Activated naive CD8-positive, alpha-beta T cell treated with anti-CD3 and anti-CD28 coated beads, Interleukin-2, amount 50 U/mL, for 24 hours (primary cell): Measurements from ENCODE around the gene FAS.

Experiments used
- ATAC-seq: fragments of 150-1000 bp; cut with Tn5 transposase; one replicate; pipeline ENCODE4 v1.10.0; 2021
- DNase-seq: peaks from one replicate; pipeline ENCODE4 v3.0.0; 2021
- H3K27ac Mint-ChIP-seq: one replicate; pipeline ENCODE4 v1.8.0; 2021; ENCODE audit warnings: mild to moderate bottlenecking, mixed read lengths
- H3K27me3 Mint-ChIP-seq: one replicate; pipeline ENCODE4 v1.8.0; 2021; ENCODE audit warnings: mixed read lengths
- H3K36me3 Mint-ChIP-seq: one replicate; pipeline ENCODE4 v1.8.0; 2021; ENCODE audit warnings: low read depth, mixed read lengths
- H3K4me1 Mint-ChIP-seq: one replicate; pipeline ENCODE4 v1.8.0; 2021; ENCODE audit warnings: mixed read lengths
- H3K4me3 Mint-ChIP-seq: one replicate; pipeline ENCODE4 v1.8.0; 2021; ENCODE audit warnings: mild to moderate bottlenecking, moderate library complexity, mixed read lengths
- H3K9me3 Mint-ChIP-seq: one replicate; pipeline ENCODE4 v1.8.0; 2021; ENCODE audit warnings: mixed read lengths

Gene FAS

DNA sequence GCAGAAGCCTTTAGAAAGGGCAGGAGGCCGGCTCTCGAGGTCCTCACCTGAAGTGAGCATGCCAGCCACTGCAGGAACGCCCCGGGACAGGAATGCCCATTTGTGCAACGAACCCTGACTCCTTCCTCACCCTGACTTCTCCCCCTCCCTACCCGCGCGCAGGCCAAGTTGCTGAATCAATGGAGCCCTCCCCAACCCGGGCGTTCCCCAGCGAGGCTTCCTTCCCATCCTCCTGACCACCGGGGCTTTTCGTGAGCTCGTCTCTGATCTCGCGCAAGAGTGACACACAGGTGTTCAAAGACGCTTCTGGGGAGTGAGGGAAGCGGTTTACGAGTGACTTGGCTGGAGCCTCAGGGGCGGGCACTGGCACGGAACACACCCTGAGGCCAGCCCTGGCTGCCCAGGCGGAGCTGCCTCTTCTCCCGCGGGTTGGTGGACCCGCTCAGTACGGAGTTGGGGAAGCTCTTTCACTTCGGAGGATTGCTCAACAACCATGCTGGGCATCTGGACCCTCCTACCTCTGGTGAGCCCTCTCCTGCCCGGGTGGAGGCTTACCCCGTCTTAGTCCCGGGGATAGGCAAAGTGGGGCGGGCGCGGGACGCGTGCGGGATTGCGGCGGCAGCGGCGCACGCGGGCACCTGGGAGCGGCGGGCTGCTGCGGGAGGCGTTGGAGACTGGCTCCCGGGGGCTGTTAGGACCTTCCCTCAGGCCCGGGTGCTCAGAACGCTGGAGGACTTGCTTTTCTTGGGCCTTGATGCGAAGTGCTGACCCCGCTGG lies at the start of gene FAS:
TSS of gene FAS (plus strand) at position 415 of the 777 bp plus-strand sequence. CDS start at position 494, 79 bp downstream.
- Mint-ChIP-seq H3K4me1 (peaks cover 64% of the 10 kb centered on the region), H3K9me3 (peaks cover 4% of the 10 kb centered on the region)

DNA sequence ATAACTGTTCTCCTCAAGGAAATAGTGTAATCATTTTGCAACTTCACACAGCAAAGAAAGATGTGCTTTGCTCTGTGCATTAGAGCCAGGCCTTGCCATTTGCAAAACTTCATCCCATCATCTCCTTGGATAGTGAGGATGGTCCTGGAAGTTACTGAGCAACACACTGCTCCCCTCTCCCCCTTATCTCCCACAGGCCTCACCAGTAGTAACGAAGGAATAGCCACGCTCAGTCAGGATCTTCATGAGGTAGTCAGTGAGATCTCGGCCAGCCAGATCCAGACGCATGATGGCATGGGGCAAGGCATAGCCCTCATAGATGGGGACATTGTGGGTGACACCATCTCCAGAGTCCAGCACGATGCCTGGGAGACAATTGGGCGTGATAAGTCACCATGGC lies 49.6 kb upstream of the FAS start:
- Mint-ChIP-seq H3K4me1 (peaks cover 12% of the 10 kb centered on the region), H3K36me3 (no peaks in the 10 kb centered on the region), H3K4me3 (no peak overlapping the region), H3K27me3 (no peaks in the 10 kb centered on the region), H3K9me3 (no peaks in the 10 kb centered on the region), H3K27ac (no peak overlapping the region)
- DNase-seq (no peak), ATAC-seq (no peak)

More for the DNA sequence above, at the start of gene FAS:
- H3K27me3 Mint-ChIP-seq: no peaks in the 10 kb centered on the region
- H3K4me3 Mint-ChIP-seq: peak within 1 kb of the TSS; percentile 86
- DNase-seq (peak; percentile 79), ATAC-seq (peak; percentile 85)
- H3K36me3 Mint-ChIP-seq: peaks cover 1% of the 10 kb centered on the region
- H3K27ac Mint-ChIP-seq: peak within 1 kb of the TSS; percentile 85

DNA sequence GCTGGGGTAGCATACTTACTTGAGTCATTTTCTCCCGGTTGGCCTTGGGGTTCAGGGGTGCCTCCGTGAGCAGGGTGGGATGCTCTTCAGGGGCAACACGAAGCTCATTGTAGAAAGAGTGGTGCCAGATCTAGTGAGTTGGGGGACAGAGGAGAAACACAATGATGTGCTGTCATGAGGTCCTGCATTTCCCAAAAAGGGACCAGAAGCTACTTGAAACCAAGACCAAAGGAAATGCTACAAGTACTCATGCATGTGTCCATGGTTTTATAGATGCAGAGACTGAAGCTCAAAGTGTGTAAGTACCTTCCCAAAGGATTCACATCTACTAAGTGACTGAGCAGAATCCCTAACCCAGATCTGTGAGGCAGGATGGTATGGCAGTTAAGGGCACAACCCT lies 46.8 kb upstream of the FAS start:
- ATAC-seq (no peak), DNase-seq (no peak)
- Mint-ChIP-seq H3K27me3 (no peaks in the 10 kb centered on the region), H3K4me3 (no peak overlapping the region), H3K9me3 (no peaks in the 10 kb centered on the region), H3K4me1 (peaks cover 17% of the 10 kb centered on the region), H3K36me3 (no peaks in the 10 kb centered on the region), H3K27ac (no peak overlapping the region)

DNA sequence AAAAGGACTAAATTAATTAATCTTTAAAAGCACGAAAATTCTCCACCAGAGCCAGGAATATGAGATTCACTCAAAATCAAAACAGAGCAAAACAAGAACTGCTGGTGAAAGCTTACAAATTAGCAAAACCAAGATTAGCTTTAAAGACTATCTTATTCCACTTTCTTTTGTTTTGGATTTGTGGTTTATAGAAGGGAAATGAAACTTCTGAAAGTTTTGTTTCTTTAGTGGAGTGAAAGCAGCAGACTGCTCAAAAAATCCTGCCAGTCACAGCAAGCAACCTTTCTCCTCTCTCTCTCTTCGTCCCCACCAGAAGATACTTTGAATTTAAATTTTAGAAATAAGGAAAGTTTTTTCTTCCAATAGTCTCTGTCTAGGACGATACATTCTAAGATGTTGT lies 45.8 kb upstream of the FAS start:
- ATAC-seq (no peak), DNase-seq (no peak)

DNA sequence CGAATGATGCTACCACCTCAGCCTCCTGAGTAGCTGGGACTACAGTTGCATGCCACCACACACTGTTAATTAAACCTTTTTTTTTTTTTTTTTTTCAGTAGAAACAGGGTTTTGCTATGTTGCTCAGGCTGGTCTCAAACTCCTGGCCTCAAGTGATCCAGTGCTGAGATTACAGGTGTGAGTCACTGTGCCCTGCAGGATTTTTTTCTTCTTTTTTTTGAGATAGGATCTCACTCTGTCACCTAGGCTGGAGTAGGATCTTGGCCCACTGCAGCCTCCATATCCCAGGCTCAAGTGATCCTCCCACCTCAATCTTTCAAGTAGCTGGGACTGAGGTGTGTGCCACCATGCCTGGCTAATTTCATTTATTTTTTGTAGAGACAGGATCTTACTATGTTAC lies 44.4 kb upstream of the FAS start:
- Mint-ChIP-seq H3K36me3 (peaks cover 2% of the 10 kb centered on the region), H3K27ac (no peak overlapping the region), H3K4me3 (no peak overlapping the region), H3K9me3 (no peaks in the 10 kb centered on the region), H3K27me3 (no peaks in the 10 kb centered on the region), H3K4me1 (peaks cover 17% of the 10 kb centered on the region)
- DNase-seq: no peak
- no peak for ATAC-seq

More for the DNA sequence above, 45.8 kb upstream of the FAS start:
- H3K4me3 Mint-ChIP-seq: no peak overlapping the region
- H3K4me1 Mint-ChIP-seq: peaks cover 17% of the 10 kb centered on the region
- no peaks in the 10 kb centered on the region for H3K27me3 Mint-ChIP-seq
- no peak overlapping the region for H3K27ac Mint-ChIP-seq
- no peaks in the 10 kb centered on the region for H3K9me3 Mint-ChIP-seq
- no peaks in the 10 kb centered on the region for H3K36me3 Mint-ChIP-seq

DNA sequence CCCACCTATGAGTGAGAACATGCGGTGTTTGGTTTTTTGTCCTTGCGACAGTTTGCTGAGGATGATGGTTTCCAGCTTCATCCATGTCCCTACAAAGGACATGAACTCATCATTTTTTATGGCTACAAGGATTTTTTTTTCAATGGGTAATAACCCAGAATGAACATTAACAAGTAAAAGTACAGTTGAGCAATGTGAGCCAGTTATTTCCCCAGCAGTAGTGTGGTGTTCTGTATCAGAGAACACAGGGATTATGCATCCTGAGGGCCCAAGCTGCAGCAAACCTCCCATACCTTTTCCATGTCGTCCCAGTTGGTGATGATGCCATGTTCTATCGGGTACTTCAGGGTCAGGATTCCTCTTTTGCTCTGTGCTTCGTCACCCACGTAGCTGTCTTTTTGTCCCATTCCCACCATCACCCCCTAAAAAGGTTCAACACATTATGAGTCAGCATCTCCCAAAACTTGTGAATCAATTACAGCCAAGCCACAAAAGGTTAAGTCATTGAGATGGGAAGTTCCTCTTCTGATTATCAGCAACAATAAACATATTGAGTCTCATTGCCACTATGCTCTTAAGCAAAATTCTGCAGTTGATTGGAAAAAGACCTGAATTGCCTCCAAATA lies 43.5 kb upstream of the FAS start:
- no peak for ATAC-seq
- H3K36me3 Mint-ChIP-seq: peaks cover 2% of the 10 kb centered on the region
- DNase-seq: no peak
- H3K9me3 Mint-ChIP-seq: no peaks in the 10 kb centered on the region
- peaks cover 17% of the 10 kb centered on the region for H3K4me1 Mint-ChIP-seq
- H3K27me3 Mint-ChIP-seq: no peaks in the 10 kb centered on the region
- H3K4me3 Mint-ChIP-seq: no peak overlapping the region
- no peak overlapping the region for H3K27ac Mint-ChIP-seq

DNA sequence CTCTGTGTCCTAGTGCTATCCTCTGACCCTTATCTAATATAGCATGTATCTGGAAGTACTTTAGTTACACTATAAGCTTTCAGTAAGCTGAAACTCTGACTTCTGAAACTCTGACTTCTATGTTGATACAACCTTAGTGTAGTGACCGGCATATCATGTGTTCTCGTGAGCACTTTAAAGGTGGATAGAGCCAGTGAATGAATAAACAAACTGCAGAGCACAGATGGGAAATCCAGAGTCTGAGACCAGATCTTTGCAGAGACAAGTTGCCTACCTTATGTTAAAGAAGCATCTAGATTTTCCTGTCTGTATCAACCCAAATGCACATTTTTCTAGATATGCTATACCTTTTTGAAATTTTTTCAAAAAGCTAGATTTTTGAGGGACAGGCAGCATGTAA lies 41.5 kb upstream of the FAS start:
- Mint-ChIP-seq H3K4me1 (peaks cover 17% of the 10 kb centered on the region), H3K27ac (no peak overlapping the region), H3K36me3 (peaks cover 2% of the 10 kb centered on the region), H3K4me3 (no peak overlapping the region), H3K9me3 (no peaks in the 10 kb centered on the region), H3K27me3 (no peaks in the 10 kb centered on the region)
- DNase-seq (no peak), ATAC-seq (no peak)

DNA sequence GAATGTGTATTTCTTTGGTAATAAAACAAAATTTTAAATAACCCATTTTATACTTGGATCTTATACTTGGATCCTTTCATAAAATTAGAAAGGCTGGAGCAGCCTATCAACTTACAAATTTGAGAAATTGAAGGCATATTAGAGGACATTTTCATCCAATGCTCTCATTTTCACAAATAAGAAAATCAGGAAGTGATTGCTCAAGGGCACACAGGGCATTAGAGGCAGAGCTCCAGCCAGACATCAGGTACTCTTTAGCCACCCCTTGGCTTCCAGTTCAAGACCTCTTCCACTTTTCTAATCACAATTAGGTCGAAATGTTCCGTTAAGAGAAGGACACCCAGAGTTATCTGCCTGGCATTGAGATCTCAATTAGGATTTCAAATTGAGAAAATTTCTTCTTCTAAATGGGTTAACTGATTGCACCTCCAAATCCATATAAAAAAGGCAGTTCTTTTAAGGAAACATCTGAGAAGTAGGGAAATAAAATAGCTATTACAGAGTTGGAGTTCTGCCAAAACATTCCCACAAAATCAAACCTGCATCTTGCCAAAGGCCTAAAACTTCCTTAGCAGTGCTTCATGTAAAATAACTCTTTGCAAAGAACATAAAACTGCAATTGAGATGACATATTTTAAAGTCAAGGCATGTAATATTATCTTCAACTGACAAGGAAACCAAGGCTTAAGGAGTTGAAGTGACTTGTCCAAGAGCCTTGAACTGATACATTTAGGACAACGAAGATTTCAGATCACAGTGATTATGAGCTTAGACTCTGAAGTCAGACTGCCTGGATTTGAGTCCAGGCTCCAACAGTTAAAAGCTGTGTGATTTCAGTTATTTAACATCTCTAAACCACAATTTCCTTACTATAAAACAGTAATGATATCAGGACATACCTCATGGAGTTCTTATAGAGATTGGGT lies 40.4 kb upstream of the FAS start:
- peaks cover 10% of the 10 kb centered on the region for H3K4me1 Mint-ChIP-seq
- no peaks in the 10 kb centered on the region for H3K27me3 Mint-ChIP-seq
- H3K9me3 Mint-ChIP-seq: no peaks in the 10 kb centered on the region
- ATAC-seq (no peak), DNase-seq (no peak)
- H3K27ac Mint-ChIP-seq: no peak overlapping the region
- peaks cover 2% of the 10 kb centered on the region for H3K36me3 Mint-ChIP-seq
- no peak overlapping the region for H3K4me3 Mint-ChIP-seq

DNA sequence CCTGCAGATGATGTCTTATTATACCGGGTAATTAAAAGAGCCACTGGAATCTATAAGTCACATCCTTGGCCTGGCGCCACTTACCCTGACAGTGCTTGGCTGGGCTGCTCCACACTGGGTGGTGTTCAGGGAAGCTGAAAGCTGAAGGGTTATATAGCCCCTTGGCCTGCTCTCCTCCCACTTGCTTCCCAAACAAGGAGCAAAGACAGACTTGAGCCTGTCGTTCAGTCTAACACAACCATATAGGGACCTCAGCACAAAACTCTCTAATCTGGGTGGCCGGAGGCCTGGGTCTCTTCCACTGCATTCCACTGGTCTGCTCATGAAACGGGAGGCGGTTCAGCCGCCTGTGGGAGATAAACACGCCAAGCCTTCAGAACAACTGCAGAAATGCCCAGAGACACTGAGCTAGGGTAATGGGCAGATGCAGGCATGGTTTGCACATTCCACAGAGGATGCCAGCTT lies 37.9 kb upstream of the FAS start, which contains the start of gene ACTA2:
TSS of gene ACTA2 (minus strand) at position 127 of the 465 bp plus-strand sequence. CDS start 3,843 bp downstream, outside the sequence.
- Mint-ChIP-seq H3K36me3 (peaks cover 2% of the 10 kb centered on the region), H3K27ac (no peak within 1 kb of the TSS), H3K9me3 (no peaks in the 10 kb centered on the region), H3K4me3 (no peak within 1 kb of the TSS), H3K27me3 (no peaks in the 10 kb centered on the region), H3K4me1 (no peaks in the 10 kb centered on the region)
- DNase-seq (no peak), ATAC-seq (no peak)

DNA sequence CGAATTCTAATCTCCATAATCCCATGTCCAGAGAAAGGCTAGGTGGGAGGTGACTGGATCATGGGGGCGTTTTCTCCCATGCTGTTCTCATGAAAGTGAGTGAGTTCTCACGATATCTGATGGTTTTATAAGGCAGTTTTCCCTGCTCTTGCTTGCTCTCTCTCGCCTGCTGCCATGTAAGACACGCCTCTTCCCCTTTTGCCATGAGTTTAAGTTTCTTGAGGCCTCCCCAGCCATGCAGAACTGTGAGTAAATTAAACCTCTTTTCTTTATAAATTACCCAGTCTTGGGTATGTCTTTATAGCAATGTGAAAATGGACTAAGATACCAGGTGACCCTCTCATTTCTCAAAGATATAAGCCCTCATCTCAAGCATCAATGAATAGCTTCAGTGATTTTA lies 36.9 kb upstream of the FAS start:
- H3K27me3 Mint-ChIP-seq: no peaks in the 10 kb centered on the region
- H3K9me3 Mint-ChIP-seq: no peaks in the 10 kb centered on the region
- ATAC-seq (no peak), DNase-seq (no peak)
- H3K4me3 Mint-ChIP-seq: no peak overlapping the region
- no peak overlapping the region for H3K27ac Mint-ChIP-seq
- peaks cover 2% of the 10 kb centered on the region for H3K36me3 Mint-ChIP-seq
- H3K4me1 Mint-ChIP-seq: no peaks in the 10 kb centered on the region

DNA sequence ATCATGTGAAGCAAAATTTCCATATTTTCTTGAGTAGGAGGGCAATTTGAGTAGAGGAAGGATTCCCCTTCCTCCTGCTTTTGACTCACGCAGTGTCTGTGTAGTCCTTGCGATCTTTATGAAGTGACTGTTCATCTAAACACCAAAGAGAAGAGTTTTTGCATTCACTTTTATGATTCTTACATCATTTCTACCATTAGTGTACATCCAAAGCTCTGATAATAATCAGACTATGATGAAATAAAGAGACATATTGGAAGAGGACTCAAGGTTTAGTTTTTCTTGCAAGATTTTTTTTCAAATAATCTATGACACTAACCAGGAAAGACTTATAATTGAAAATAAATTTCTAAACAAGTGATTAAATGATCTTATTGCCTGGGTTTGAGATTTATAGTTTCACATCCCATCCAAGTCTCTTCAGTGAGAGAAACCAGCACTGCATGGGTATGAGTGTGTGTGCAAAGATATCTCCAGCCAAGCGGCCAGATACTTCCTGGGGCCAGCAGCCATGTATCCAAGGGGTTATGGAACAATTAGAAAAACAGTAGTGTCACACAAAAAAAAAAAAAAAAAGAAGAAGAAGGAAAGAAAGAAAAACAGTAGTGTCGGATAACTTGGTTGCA lies 36.0 kb upstream of the FAS start:
- DNase-seq: no peak
- Mint-ChIP-seq H3K4me3 (no peak overlapping the region), H3K27ac (no peak overlapping the region), H3K9me3 (no peaks in the 10 kb centered on the region), H3K36me3 (peaks cover 2% of the 10 kb centered on the region), H3K27me3 (no peaks in the 10 kb centered on the region), H3K4me1 (no peaks in the 10 kb centered on the region)
- no peak for ATAC-seq

DNA sequence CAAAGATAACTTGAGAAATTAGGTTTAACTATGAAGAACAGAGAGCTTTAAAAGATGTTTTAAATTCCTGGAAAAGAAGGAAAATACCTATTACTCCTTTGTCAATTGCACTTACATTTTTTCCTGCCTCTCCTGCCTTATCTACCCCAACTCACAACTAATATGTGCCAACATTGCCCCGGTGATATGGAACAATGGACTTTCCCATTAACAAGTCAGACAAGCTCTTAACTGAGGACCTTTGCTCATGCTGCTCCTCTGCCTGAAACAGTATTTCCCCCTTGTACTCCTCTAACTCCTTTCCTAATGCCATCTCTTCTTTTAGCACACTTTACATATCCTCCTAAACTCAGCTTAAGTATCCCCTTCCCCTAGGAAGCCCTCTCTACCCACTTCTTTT lies 33.2 kb upstream of the FAS start:
- ATAC-seq (no peak), DNase-seq (no peak)
- Mint-ChIP-seq H3K27ac (no peak overlapping the region), H3K36me3 (no peaks in the 10 kb centered on the region), H3K4me3 (no peak overlapping the region), H3K27me3 (no peaks in the 10 kb centered on the region), H3K4me1 (peaks cover 15% of the 10 kb centered on the region), H3K9me3 (no peaks in the 10 kb centered on the region)

DNA sequence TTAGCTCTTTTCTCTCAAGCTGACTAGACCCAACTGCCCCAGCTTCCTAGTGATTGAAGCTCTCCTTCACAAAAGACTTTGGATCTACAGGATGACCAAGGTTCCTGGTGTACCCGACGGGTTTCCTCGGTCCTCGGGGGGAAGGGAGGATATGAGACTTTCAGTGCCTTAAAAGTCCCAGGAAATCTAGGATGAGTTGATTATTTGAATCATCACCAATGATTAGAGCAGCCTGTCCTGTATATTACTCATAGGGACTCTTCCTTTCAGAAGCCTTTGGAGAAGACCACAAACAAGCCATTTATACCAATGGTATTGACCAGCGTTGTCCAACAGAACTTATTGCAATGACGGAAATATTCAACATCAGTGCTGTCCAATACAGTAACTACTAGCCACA lies 31.9 kb upstream of the FAS start:
- H3K4me1 Mint-ChIP-seq: peaks cover 18% of the 10 kb centered on the region
- H3K4me3 Mint-ChIP-seq: no peak overlapping the region
- no peaks in the 10 kb centered on the region for H3K36me3 Mint-ChIP-seq
- H3K27me3 Mint-ChIP-seq: no peaks in the 10 kb centered on the region
- H3K9me3 Mint-ChIP-seq: no peaks in the 10 kb centered on the region
- no peak for DNase-seq
- ATAC-seq: no peak
- H3K27ac Mint-ChIP-seq: no peak overlapping the region

DNA sequence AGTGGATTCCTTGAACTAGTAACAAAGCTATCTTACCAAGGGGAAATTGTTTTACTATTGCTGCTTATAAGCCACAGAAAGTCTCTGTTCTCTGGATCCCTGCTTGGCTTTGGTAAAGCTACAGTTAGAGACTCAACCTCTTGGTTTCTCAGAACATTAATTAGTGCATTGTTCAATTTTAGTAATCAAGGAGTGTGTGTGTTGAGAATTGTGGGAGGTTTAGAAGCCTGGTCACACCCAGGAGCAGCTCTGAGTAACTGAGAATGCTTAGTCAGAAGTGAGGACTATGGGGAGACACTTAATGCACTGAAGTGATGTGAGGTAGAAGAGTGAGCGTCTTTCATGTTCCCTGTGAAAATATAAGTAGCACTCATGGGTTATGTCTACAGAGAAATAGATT lies 29.8 kb upstream of the FAS start:
- no peak overlapping the region for H3K4me3 Mint-ChIP-seq
- H3K4me1 Mint-ChIP-seq: peaks cover 18% of the 10 kb centered on the region
- DNase-seq: no peak
- H3K9me3 Mint-ChIP-seq: no peaks in the 10 kb centered on the region
- no peak overlapping the region for H3K27ac Mint-ChIP-seq
- no peaks in the 10 kb centered on the region for H3K36me3 Mint-ChIP-seq
- peak; percentile 79 for ATAC-seq
- H3K27me3 Mint-ChIP-seq: no peaks in the 10 kb centered on the region
